ENCODE measurements around the gene CBLN3.
A peak's percentile ranks its signal among the peaks of the same experiment; 100 is the strongest.

Gene CBLN3

DNA sequence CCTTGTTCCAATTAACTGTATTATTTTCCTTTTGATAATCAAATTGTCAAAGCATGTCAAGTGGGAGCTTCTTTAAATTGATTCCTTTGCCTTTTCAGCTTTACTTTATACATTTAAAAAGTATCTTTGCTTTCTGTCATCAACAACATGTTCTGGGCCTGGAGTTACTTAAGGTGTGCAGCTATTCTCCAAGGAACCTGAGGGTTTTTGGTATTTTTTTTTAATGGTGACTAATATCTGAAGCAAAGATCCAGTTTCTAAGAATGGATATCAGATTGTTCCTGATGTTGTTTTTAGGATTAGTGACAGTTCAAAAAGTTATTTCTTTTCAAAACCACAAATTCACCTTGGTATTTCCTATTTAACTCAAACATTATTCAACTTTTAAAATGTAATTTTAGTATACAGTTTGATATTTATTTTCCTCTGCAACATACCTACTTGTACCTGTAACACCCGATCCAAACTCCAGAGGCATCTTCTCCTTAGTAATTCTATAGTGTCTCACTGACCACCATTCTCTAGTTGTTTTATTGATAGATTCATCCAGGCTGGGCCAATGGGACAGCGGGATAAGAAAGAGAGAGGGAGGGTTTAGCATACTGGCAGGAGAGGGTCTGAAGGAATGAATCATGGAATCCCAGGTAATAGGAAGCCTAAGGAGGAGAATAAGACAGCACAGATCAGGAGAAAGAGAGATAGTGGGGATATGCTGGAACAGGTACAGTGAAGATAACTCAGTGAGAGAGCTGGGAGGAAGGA, 3.1 kb downstream of the CBLN3 start:
- DNase-seq (ENCODE audit: low read depth) = no peak

DNA sequence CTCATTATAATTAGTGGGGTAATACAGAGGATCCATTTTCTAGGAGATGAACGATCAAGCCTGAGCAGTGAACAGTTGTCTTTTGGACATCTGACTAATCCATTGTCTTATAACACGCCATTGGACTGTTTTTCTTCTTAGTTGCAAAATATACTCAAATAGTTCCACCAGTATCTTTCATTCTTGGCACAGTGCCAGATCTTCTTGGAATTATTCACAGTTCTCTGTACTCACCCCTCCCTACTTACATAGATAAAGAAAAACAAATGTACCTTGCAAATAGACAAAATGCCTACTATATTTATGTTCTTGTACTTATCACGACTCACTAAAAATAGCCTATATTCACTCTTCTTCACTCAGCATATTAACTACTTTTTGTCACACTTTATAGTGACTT, 3.8 kb downstream of the CBLN3 start:
- no peak for DNase-seq (ENCODE audit: low read depth)

DNA sequence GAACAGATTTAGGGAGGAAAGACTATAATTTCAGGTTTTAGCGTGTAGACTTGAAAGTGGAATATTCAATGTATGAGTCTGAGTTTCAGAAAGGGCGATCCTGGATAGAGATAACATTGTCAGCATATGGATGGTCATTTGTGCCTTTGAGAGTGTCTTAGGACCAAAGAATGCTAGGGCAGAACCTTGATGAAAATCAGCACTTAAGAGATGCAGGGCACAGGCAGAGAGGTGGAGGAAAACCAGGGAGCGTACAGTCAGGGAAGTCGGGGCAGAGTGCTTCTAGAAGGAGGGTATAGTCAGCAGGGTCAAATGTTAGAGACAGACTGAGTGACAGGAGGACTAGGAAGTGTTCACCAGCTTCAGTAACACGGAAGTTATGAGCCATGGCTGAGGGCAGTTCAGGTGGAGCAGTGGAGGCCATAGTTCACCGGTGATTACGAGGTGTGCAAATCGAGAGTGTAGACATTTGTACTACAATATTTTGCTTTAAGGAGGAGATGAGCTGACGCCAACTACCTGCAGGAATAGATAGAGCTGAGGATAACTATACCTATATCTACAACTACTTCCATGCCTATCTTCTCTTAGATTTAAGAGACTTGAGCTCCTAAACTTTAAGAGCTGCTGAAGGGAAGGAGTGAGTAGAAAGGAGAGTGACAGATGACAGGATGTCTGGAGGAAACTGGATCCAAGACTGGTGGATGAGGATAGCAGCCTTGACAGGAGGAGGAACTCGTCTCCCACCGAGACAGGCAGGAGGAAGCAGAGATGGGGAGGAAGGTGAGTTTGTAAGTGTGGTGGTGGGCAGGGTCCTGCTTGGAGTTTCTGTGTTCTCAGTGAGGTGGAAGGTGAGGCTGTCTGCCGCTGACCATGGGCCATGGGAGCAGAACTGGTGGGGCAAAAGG, 6.5 kb downstream of the CBLN3 start:
- DNase-seq (ENCODE audit: low read depth) = no peak

DNA sequence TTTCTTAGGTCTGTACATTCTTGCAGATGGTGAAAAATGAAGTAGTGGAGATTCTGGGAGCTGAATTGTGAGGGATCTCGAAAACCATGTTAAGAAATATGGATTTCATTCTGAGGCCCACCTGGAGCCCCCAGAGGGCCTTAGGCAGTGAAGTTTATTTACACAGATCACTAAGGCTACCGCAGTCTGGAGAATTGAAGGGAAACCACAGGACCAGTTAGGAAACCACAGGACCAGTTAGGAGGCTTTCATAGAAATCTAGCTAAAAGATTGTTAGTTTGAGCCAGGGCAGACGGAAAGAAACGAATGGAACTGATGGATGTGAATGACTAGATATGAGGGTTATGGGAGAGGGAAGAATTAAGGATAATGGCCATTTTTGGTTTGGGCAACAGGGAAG, 7.2 kb downstream of the CBLN3 start:
- no peak for DNase-seq (ENCODE audit: low read depth)

DNA sequence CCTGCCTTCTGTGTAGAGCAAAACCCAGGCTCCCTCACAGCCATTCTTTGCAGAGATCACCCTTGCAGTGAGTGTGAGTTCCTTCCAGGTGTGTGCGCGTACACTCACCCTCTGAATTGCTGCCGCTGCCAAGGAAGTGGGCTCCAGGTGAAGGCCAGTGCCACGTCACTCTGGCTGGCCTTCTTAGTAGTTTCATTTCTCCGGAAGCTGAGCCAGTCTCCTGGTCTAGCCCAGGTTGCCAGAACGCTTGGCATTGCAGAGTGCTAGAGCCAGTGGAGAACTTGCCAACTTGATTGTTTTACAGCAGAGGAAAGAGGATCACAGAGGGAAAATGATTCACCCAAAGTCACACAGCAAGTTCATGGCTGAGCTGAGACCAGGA, 11.0 kb downstream of the CBLN3 start:
- no peak for DNase-seq (ENCODE audit: low read depth)

DNA sequence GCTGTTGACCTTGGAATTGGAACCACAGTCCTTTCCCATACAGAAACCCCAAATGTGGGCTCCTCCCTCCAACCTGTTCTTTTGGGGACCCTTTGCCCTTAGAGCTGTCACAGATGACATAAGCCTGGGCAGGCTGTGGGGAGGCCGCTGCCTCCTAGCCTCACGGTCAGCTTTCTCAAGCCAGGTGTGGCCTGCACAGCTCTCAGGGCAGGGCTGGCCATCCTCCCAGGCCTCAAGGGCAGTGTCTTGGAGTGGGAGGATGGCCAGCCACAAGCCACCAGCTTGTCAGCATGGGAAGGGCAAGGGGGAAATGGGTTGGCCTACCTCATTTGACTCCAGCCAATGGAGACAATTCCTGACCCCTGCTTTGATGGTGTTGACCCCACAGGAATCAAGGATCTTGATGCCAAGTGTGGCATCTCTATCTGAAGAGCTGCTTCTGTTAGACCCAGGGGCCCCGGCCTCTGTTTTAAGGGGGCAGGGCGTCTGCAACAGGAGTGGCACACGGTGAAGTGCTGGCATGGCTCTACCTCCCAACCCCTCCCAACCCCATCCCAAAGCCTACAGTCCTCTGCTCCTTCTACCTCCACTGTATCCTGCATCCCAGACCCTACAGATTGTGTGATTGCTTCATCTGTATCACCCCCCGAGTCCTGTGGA, 11.5 kb downstream of the CBLN3 start:
- DNase-seq (ENCODE audit: low read depth) = no peak

DNA sequence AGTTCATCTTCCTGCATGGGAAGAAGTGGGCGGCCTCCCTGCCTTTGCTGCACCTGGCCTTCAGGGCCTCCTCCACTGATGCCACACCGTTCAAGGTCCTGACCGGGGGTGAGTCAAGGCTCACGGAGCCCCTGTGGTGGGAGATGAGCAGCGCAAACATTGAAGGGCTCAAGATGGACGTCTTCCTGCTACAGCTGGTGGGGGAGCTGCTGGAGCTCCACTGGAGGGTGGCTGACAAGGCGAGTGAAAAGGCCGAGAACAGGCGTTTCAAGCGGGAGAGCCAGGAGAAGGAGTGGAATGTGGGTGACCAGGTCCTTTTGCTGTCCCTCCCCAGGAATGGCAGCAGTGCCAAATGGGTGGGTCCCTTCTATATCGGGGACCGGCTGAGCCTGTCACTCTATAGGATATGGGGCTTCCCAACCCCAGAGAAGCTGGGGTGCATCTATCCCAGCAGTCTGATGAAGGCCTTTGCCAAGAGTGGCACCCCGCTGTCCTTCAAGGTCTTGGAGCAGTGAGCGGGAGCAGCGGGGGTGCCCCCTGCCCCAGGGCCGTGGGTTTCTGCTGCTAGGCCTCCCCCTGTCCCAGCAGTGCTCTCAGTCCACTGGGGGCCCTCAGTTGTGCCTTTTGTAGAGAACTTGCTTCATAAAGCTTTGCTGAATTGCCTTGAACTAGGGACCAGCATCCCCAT, 12.4 kb downstream of the CBLN3 start:
- DNase-seq (ENCODE audit: low read depth) = no peak

DNA sequence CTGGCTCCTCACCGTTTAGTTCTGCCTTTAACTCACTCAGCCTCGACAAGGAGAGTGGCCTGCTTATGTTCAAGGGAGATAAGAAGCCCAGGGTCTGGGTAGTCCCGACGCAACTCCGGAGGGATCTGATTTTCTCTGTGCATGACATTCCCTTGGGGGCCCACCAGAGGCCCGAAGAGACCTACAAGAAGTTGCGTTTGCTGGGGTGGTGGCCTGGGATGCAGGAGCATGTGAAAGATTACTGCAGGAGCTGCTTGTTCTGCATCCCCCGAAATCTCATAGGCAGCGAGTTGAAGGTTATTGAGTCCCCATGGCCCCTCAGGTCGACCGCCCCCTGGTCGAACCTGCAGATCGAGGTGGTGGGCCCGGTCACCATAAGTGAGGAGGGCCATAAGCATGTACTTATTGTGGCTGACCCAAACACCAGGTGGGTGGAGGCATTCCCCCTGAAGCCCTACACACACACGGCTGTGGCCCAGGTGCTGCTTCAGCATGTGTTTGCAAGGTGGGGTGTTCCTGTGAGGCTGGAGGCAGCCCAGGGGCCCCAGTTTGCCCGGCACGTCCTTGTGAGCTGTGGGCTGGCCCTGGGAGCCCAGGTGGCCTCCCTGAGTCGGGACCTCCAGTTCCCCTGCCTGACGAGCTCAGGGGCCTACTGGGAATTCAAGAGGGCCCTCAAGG, 13.1 kb downstream of the CBLN3 start:
- no peak for DNase-seq (ENCODE audit: low read depth)

DNA sequence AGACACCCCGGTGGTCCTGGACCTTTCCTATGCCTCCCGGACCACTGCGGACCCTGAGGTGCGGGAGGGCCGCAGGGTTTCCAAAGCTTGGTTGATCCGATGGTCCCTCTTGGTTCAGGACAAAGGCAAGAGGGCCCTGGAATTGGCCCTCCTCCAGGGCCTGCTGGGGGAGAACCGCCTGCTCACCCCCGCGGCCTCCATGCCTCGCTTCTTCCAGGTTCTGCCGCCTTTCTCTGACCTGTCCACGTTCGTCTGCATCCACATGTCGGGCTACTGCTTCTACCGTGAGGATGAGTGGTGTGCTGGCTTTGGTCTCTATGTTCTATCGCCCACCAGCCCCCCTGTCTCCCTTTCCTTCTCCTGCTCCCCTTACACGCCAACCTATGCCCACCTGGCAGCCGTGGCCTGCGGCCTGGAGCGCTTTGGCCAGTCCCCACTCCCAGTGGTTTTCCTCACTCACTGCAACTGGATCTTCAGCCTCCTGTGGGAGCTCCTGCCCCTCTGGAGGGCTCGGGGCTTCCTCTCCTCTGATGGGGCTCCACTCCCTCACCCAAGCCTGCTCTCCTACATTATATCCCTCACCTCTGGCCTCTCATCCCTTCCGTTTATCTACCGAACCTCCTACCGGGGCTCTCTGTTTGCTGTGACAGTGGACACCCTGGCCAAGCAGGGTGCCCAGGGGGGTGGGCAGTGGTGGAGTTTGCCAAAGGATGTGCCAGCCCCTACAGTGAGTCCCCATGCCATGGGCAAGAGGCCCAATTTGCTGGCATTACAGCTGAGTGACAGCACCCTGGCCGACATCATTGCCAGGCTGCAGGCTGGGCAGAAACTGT, 13.8 kb downstream of the CBLN3 start:
- DNase-seq (ENCODE audit: low read depth) = no peak

DNA sequence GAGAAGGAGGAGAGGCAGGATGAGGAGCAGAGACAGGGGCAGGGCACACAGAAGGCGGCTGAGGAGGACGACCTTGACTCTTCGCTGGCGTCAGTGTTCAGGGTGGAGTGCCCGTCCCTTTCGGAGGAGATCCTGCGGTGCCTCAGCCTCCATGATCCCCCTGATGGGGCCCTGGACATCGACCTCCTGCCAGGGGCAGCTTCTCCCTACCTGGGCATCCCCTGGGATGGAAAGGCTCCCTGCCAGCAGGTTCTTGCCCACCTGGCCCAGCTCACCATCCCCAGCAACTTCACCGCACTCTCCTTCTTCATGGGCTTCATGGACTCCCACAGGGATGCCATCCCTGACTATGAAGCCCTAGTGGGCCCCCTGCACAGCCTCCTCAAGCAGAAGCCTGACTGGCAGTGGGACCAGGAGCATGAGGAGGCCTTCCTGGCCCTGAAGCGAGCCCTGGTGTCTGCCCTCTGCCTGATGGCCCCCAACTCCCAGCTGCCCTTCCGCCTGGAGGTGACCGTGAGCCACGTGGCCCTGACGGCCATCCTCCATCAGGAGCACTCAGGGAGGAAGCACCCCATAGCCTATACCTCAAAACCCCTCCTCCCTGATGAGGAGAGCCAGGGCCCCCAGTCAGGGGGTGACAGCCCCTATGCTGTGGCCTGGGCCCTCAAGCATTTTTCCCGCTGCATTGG, 14.6 kb downstream of the CBLN3 start:
- no peak for DNase-seq (ENCODE audit: low read depth)

DNA sequence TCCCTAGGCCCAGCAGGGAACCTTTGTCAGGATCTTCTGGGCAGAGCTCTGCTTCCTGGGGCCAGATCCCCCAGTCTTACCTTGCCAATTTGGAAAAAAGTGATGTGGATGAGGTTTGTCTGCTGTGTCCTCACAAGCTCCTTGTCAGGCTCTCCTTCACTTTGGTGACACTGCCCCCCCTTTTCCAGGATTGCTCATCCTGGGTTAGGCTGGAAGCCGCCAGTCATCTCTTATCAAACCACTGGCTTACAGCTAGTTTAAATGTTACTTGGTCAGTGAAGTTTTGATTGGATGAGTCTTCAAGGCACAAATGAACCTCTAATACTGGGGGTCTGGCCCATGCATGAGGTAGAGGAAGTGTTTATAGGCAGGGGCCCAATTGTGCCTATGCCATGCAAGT, 15.4 kb downstream of the CBLN3 start:
- no peak for DNase-seq (ENCODE audit: low read depth)

DNA sequence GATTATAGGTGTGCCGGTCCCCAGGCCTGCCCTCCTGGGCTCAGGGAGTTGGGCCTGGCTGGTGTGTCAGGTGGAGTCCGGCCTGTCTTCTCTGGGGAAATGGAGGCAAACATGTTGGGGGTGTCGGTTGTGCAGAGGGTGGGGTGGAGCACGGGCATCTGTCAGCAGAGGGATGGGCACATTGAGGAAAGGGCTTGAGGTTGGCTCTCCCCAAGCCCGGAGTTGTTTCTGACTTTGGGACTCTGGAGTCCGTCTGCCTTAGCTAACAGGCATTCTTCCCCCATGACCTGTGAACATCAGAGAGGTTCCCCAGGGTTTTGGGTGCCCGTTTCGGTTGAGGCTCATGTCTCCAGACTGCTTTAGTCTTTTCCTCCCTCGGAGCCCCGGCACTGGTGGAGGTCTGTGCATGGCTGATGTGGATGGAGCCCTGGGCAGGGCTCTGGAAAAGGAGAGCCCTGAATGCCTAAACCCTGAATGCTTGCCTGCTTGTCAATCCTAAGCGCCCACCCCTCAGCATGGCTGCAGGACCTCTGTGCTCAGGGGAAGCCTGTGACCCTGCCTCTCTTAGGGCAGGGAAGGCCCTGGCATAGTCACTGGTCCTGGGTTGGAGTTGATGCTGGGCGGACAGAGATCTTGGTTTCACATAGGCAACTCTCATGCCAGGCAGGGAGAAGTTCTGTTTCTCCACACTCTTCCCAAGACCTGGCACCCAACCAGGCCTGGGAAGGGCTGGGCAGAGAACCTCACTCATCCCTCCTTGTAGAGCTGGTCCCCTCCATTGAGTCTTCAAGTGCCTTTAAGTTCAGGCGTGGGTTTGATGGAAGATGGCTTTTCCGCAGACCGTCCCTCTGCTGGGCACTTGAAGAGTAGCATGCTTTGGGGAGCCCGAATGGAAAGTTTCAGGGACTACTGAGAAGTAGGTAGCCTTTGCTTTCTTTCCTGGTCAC, 17.8 kb downstream of the CBLN3 start:
- DNase-seq (ENCODE audit: low read depth) = peak; percentile 33

DNA sequence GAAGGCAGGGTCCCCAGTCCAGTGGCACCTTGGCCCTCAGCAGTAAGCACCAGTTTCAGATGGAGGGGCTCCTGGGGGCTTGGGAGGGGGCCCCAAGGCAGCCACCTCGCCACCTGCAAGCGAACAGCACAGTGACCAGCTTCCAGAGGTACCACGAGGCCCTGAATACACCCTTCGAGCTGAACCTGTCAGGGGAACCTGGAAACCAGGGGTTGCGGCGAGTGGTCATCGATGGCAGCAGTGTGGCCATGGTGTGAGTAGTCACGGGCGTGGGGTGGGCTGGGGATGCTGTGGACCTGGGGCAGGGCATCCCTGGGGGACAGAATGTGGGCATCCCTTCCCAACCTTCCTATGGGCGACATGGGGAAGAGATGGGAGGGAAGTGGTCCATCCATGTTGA, 19.5 kb downstream of the CBLN3 start:
- no peak for DNase-seq (ENCODE audit: low read depth)

DNA sequence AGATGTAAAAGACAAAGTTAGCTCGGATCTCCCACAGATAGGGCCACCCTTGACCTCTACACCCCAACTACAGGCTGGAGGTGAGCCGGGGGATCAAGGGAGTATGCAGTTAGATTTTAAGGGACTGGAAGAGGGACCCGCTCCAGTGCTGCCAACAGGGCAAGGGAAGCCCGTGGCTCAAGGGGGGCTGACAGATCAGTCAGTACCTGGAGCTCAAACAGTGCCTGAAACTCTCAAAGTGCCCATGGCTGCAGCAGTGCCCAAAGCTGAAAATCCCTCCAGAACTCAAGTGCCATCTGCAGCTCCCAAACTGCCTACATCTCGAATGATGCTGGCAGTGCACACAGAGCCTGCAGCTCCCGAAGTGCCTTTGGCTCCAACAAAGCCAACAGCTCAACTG, 20.3 kb downstream of the CBLN3 start:
- DNase-seq (ENCODE audit: low read depth) = no peak

DNA sequence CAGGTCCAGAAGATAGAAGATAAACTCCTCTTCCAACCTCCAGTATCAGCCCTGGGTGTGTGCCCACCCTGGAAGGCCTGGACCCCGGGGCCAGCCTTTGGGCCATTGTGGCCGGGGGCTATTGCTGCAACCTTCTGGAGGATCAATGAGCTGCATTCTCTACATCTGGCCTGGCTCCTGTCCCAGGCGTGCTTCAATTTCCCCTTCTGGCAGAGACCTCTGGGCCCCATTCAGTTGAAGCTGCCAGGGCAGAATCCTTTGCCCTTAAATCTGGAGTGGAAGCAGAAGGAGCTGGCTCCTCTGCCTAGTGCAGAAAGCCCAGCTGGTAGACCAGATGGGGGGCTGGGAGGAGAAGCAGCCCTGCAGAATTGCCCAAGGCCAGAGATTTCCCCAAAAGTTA, 20.7 kb downstream of the CBLN3 start:
- no peak for DNase-seq (ENCODE audit: low read depth)

DNA sequence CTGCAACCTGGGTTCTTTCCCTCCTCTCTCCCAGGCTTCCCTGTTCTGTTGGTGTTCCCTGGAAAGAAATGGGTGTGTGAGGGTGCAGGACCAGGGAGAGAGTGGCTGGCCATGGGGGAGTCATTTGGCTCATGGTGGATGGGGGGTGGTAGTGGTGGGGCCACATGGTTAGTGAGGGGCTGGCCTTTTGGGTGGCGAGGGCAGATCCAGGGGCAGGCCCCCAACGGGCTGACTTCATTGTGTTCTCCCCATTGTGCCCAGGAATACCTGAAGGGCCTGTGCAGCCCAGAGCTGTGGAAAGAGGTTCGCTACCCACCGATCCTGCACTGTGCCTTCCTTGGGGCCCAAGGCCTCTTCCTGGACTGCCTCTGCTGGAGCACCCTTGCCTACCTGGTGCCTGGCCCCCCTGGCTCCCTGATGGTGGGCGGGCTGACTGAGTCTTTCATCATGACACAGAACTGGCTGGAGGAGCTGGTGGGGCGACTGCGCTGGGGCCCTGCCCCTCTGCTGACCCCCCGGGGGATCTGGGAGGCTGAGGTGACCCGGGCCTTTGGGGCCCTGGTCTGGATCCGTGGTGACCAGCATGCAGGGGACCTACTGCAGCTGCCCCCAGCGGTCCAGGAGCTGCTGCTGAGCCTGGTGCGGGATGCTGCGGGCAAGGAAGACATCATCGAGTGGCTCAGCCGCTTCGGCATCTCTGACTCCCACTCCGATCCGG, 21.7 kb downstream of the CBLN3 start:
- no peak for DNase-seq (ENCODE audit: low read depth)

DNA sequence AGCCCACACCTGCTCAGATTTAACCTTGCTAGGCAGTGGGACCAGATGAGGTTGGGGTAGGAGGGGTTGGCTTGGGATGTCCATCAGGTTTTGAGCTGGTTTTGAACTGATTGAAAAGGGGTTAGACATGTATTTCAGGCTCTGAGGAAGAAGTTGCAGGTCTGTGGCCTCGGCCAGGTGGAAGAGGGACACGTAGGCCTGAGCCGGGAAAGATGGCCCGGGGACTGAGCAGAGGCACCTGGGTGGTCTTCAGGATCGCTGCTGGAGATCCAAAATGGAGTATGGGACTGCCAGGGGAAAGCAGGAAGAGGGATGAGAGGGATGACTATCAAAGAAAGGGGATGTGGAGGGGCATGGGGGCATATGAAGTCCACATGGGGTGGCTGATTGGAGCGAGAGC, 23.1 kb downstream of the CBLN3 start:
- DNase-seq (ENCODE audit: low read depth) = no peak

DNA sequence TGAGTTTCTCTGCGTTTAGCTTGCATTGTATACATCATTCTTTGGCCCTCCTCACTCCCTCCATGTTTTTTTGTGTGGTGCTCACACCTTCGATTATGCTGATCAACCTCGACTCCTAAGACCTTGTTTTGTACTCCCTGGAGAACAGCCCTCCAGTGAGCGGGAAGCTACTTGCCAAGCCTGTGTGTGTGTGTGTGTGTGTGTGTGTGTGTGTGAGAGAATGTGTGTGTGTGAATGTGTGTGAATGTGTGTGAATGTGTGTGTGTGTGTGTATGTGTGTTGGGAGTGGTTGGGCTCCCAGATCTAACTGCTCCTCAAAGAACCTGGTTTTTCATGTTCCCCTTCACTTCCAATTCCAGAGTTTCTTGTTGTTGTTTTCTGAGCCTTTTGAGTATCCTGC, 24.7 kb downstream of the CBLN3 start:
- no peak for DNase-seq (ENCODE audit: low read depth)

Data from activated T-cell treated with anti-CD3 and anti-CD28 coated beads for 1 hour (primary cell).